Body of pancreas (tissue), 4 donors: Measurements from ENCODE around the gene BCR.

Source experiments
- CTCF ChIP-seq, 7 experiments: fragments of 450-650 bp in 4 of 7; fragments of 200-600 bp in 3 of 7; sonication (generic) in 3 of 7; IDR thresholded peaks; one replicate each; pipeline ENCODE4 v1.5.1; 2016 to 2019; ENCODE audit warnings: antibody characterized with exemption in 7 of 7
- POLR2A ChIP-seq, 3 donors: fragments of 450-650 bp; IDR thresholded peaks; one replicate each; pipeline ENCODE4 v1.6.1; 2016; ENCODE audit warnings: antibody characterized with exemption in 3 of 3, mild to moderate bottlenecking in 2 of 3

DNA sequence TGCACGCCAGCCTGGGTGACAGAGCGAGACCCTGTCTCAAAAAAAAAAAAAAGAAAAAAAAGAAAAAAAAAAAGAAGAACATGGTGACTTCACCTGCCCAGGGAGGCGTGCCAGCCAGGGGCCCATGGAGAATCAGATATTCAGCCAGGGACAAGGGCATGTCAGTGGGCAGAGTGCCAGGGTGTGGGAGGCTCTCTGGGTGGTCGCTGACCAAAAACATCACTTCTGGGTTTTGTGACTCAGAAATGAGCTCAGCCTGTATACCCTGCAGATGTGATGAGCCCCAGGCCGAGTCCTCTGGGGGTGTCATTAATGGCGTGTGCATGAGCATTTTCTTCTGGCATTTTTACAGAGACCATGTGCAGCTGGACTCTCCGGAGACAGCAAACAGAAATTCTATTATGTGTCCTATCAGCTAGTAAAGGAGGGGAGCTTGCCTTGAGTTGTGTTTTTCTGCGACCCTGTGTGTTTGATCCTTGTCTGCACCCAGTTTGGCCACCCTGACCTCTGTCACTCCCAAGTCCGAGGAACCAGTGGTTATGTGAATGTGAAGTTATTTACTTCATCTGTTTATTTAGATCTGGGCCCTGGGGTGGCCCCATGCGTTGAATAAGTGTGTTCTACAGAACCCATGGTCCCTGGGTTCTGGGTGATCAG is 53.6 kb downstream of the BCR start:
- TF ChIP-seq POLR2A (IDR thresholded peaks at IDR 0.05) (no peak), CTCF (IDR thresholded peaks at IDR 0.05) (no peak)
